Prostate gland (tissue), 2 donors: ENCODE measurements around the gene SLC6A3.

Experiments used
- POLR2A ChIP-seq: fragments of 450-650 bp; IDR thresholded peaks from one replicate; pipeline ENCODE4 v1.6.1; 2016; ENCODE audit warnings: antibody characterized with exemption, mild to moderate bottlenecking
- POLR2AphosphoS5 ChIP-seq: sonication (generic); formaldehyde crosslinking; IDR thresholded peaks from one replicate; pipeline ENCODE4 v1.6.1; 2017; ENCODE audit warnings: antibody characterized with exemption
- TF ChIP-seq, protein P1 (sequence below), 4 experiments: fragments of 200-600 bp in 2 of 4; fragments of 450-650 bp in 2 of 4; sonication (generic) in 2 of 4; IDR thresholded peaks; 1 replicate in 3 of 4; 2 replicates in 1 of 4; pipeline ENCODE4 v1.5.1; 2016 to 2019; ENCODE audit warnings: antibody characterized with exemption in 4 of 4, mild to moderate bottlenecking in 2 of 4, moderate library complexity in 2 of 4

DNA sequence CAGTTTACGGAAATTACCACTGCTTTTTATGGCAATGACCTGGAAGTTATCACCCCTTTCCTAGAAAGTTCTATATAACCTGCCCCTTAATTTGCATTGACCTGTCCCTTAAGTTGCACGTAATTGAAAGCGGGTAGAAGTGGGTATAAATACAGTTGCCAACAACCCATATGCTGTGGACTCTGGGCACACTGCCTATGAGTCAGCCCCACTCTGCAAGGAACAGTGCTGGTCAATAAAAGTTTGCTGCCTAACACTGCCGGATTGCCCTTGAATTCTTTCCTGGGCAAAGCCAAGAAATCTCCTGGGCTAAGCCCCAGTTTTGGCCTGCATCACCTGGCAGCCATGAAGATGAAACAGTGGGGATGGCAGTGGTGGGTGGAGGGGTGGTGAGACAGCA is 76.5 kb downstream of the SLC6A3 start:
- TF ChIP-seq, protein P1, sequence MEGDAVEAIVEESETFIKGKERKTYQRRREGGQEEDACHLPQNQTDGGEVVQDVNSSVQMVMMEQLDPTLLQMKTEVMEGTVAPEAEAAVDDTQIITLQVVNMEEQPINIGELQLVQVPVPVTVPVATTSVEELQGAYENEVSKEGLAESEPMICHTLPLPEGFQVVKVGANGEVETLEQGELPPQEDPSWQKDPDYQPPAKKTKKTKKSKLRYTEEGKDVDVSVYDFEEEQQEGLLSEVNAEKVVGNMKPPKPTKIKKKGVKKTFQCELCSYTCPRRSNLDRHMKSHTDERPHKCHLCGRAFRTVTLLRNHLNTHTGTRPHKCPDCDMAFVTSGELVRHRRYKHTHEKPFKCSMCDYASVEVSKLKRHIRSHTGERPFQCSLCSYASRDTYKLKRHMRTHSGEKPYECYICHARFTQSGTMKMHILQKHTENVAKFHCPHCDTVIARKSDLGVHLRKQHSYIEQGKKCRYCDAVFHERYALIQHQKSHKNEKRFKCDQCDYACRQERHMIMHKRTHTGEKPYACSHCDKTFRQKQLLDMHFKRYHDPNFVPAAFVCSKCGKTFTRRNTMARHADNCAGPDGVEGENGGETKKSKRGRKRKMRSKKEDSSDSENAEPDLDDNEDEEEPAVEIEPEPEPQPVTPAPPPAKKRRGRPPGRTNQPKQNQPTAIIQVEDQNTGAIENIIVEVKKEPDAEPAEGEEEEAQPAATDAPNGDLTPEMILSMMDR (IDR thresholded peaks at IDR 0.05) = no peak
- TF ChIP-seq POLR2AphosphoS5 = no peak
- no peak for TF ChIP-seq POLR2A
